ENCODE measurements around the gene TESMIN.

The TESMIN gene

DNA sequence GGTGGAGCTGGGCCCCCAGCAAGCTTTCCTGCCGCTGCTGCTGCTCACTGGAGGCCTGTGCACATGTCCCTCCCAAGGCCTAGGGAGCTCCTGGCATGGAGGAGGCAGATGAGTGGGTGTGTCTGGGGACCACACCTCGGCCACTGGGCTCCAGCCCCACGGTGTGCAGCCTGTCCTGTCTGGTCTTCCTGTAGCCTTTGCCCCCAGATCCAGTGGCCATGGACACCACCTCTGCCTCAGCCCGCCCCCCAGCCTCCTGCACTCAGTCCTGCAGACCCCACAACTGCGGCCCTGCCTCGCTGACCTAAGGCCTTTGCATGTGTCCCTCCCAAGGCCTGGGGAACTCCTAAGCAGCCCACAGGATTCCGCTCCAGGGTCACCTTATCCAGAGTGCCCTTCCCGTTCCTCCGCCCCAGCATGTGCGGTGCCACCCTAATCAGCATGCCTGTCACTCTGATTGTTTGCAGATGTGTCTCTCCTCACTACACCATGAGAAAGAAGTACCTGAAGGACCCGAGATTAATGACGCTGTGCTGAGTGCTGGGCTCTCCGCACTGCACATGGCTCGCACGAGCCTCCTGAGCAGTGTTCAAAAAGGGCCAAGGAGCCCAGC lies 58.3 kb downstream of the TESMIN start:
- Histone ChIP-seq H3K4me1 (ENCODE audit: insufficient read depth, low read length) (no peaks in the 10 kb centered on the region), H3K9me3 (ENCODE audit: low read length) (no peaks in the 10 kb centered on the region), H3K4me3 (ENCODE audit: low read length) (no peak overlapping the region), H3K27me3 (ENCODE audit: insufficient read depth, low read length) (peaks cover 45% of the 10 kb centered on the region), H3K36me3 (ENCODE audit: insufficient read depth, low read length) (no peaks in the 10 kb centered on the region), H2AFZ (ENCODE audit: low read depth, low read length) (no peak overlapping the region)

DNA sequence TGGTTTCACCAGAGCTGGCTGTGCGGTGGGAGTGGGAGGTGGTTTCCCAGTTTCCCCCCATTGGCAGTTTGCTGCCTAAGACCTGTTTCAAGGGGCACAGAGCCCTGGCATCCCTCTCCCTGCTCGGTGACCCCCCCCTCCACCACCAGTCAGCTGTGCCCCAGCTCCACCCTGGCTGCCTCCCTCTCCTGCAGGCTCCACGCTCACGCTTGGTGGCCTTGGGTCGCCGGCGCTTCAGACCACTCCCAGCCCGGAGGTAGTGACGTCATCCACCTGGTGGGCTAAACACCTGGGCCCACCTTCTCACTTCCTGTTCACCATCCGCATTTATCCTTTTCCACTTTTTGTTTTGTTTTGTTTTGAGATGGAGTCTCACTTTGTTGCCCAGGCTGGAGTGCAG lies 59.2 kb downstream of the TESMIN start:
- Histone ChIP-seq H3K9me3 (ENCODE audit: low read length) (no peaks in the 10 kb centered on the region), H3K4me1 (ENCODE audit: insufficient read depth, low read length) (no peaks in the 10 kb centered on the region), H3K36me3 (ENCODE audit: insufficient read depth, low read length) (no peaks in the 10 kb centered on the region), H3K4me3 (ENCODE audit: low read length) (no peak overlapping the region), H3K27me3 (ENCODE audit: insufficient read depth, low read length) (peaks cover 54% of the 10 kb centered on the region), H2AFZ (ENCODE audit: low read depth, low read length) (no peak overlapping the region)

DNA sequence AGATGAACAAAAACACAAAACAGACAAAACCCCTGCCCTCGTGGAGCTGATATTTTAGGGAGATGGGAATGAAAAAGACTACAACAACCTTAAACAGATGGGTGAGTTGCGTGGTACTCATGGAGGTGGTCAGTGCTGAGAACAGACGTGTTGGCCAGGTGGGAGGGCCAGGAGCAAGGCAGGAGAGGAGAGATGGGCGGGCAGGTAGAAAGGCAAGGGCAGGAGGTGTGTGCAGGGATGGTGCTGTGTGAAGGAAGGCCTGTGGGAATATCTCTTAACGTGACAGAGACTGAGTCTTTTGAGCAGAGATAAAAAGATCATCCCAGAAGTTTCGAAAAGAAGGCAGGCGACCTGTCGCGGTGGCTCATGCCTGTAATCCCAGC lies 59.9 kb downstream of the TESMIN start:
- H2AFZ ChIP-seq (ENCODE audit: low read depth, low read length): no peak overlapping the region
- H3K4me3 ChIP-seq (ENCODE audit: low read length): no peak overlapping the region
- no peaks in the 10 kb centered on the region for H3K9me3 ChIP-seq (ENCODE audit: low read length)
- H3K36me3 ChIP-seq (ENCODE audit: insufficient read depth, low read length): no peaks in the 10 kb centered on the region
- H3K4me1 ChIP-seq (ENCODE audit: insufficient read depth, low read length): no peaks in the 10 kb centered on the region
- peaks cover 60% of the 10 kb centered on the region for H3K27me3 ChIP-seq (ENCODE audit: insufficient read depth, low read length)

DNA sequence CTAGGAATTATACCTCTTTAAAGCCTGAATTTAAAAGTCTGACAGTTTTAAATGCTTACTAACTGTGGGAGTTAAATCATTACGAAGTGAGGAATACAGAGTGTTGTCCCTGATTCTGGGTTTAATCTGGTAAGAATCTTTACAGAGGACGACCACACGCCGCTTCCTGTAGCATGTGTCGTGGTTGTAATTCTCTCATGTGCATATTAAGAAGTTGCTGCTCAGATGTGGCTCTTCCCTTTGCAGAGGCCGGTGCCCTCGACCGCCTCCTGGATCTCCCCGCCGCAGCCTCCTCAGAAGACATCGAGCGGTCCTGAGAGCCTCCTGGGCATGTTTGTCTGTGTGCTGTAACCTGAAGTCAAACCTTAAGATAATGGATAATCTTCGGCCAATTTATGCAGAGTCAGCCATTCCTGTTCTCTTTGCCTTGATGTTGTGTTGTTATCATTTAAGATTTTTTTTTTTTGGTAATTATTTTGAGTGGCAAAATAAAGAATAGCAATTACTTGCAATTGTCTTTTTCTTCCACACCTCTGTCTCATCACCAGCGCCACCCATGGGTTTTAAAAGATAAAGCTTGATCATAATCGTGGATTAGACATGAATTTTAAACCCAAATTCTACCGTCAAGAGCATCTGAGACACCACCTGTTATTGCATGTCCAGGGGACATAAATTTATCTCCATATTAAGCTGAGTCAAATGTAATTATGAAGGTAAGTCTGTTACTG lies 60.5 kb downstream of the TESMIN start:
- Histone ChIP-seq H2AFZ (ENCODE audit: low read depth, low read length) (no peak overlapping the region), H3K4me1 (ENCODE audit: insufficient read depth, low read length) (no peaks in the 10 kb centered on the region), H3K27me3 (ENCODE audit: insufficient read depth, low read length) (peaks cover 66% of the 10 kb centered on the region), H3K36me3 (ENCODE audit: insufficient read depth, low read length) (no peaks in the 10 kb centered on the region), H3K9me3 (ENCODE audit: low read length) (no peaks in the 10 kb centered on the region), H3K4me3 (ENCODE audit: low read length) (no peak overlapping the region)

DNA sequence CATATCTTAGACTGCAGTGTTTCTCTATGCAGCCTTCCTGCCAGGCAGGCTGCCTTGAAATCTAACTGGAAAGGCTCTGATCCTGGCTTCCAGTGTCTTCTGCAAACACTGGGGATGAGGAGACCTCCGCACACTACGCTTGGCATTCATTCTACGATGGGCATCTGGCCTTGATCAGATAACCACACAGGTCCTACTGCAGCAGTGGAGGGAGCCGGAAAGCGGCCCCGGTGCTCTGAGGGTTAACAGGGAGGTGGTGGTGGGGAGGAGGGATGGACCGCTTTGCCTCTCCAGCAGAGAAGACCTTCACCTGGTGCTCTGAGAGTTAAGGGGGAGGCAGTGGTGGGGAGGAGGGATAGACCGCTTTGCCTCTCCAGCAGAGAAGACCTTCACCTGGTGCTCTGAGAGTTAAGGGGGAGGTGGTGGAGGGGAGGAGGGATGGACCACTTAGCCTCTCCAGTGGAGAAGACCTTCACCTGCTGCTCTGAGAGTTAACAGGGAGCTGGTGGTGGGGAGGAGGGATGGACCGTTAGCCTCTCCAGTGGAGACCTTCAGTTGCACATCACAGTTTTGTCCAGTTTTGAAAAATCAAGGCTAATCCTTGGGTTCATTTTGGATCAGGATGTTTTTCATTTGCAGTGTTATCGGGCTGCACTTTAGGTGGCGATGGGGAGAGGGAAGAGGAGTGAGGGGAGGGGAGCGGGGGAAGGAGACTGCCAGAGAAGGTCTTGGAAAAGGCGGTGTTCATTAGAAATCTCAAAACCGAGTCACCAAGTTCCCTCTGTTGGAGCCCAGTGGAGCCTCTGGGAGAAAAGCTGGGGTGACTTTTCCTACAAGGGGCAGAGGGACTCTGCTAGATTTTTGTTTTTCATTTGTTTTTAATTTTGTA lies 61.3 kb downstream of the TESMIN start:
- Histone ChIP-seq H3K4me1 (ENCODE audit: insufficient read depth, low read length) (no peaks in the 10 kb centered on the region), H3K4me3 (ENCODE audit: low read length) (no peak overlapping the region), H3K9me3 (ENCODE audit: low read length) (no peaks in the 10 kb centered on the region), H2AFZ (ENCODE audit: low read depth, low read length) (no peak overlapping the region), H3K27me3 (ENCODE audit: insufficient read depth, low read length) (peaks cover 75% of the 10 kb centered on the region), H3K36me3 (ENCODE audit: insufficient read depth, low read length) (no peaks in the 10 kb centered on the region)

DNA sequence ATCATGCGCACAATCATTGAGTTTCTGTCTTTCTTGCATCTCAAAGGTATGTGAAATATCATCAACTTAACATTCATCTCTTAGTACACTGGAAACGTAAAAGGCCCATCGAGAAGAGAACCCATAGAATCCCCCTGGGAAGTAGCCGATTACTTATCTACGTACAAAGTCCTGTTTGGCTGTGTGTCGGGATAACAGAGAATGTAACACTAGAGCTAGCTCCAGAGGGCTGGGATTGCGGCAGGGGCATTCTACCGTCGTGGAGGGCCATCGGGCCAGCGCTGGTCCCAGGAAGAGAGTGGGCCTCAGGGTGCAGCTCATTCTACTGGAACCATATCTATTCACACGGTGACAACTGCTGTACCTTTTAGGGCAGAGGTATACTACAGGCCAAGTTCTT lies 62.4 kb downstream of the TESMIN start:
- Histone ChIP-seq H3K9me3 (ENCODE audit: low read length) (no peaks in the 10 kb centered on the region), H3K36me3 (ENCODE audit: insufficient read depth, low read length) (no peaks in the 10 kb centered on the region), H3K4me3 (ENCODE audit: low read length) (no peak overlapping the region), H3K4me1 (ENCODE audit: insufficient read depth, low read length) (no peaks in the 10 kb centered on the region), H3K27me3 (ENCODE audit: insufficient read depth, low read length) (peaks cover 82% of the 10 kb centered on the region), H2AFZ (ENCODE audit: low read depth, low read length) (no peak overlapping the region)

GRCh38 chr11:68687986-68688385 lies 63.3 kb downstream of the TESMIN start:
- H3K36me3 ChIP-seq (ENCODE audit: insufficient read depth, low read length): no peaks in the 10 kb centered on the region
- H3K27me3 ChIP-seq (ENCODE audit: insufficient read depth, low read length): peaks cover 82% of the 10 kb centered on the region
- no peak overlapping the region for H3K4me3 ChIP-seq (ENCODE audit: low read length)
- no peak overlapping the region for H2AFZ ChIP-seq (ENCODE audit: low read depth, low read length)
- no peaks in the 10 kb centered on the region for H3K4me1 ChIP-seq (ENCODE audit: insufficient read depth, low read length)
- no peaks in the 10 kb centered on the region for H3K9me3 ChIP-seq (ENCODE audit: low read length)

GRCh38 chr11:68687311-68687710 lies 64.0 kb downstream of the TESMIN start:
- H3K27me3 ChIP-seq (ENCODE audit: insufficient read depth, low read length): peaks cover 85% of the 10 kb centered on the region

GRCh38 chr11:68686486-68686885 lies 64.8 kb downstream of the TESMIN start:
- H3K4me1 ChIP-seq (ENCODE audit: insufficient read depth, low read length): no peaks in the 10 kb centered on the region
- no peak overlapping the region for H3K4me3 ChIP-seq (ENCODE audit: low read length)
- H3K27me3 ChIP-seq (ENCODE audit: insufficient read depth, low read length): peaks cover 89% of the 10 kb centered on the region
- no peaks in the 10 kb centered on the region for H3K9me3 ChIP-seq (ENCODE audit: low read length)
- H3K36me3 ChIP-seq (ENCODE audit: insufficient read depth, low read length): no peaks in the 10 kb centered on the region
- no peak overlapping the region for H2AFZ ChIP-seq (ENCODE audit: low read depth, low read length)

More at GRCh38 chr11:68687311-68687710, 64.0 kb downstream of the TESMIN start:
- Histone ChIP-seq H3K9me3 (ENCODE audit: low read length) (no peaks in the 10 kb centered on the region), H3K4me1 (ENCODE audit: insufficient read depth, low read length) (no peaks in the 10 kb centered on the region), H2AFZ (ENCODE audit: low read depth, low read length) (no peak overlapping the region), H3K36me3 (ENCODE audit: insufficient read depth, low read length) (no peaks in the 10 kb centered on the region), H3K4me3 (ENCODE audit: low read length) (no peak overlapping the region)

DNA sequence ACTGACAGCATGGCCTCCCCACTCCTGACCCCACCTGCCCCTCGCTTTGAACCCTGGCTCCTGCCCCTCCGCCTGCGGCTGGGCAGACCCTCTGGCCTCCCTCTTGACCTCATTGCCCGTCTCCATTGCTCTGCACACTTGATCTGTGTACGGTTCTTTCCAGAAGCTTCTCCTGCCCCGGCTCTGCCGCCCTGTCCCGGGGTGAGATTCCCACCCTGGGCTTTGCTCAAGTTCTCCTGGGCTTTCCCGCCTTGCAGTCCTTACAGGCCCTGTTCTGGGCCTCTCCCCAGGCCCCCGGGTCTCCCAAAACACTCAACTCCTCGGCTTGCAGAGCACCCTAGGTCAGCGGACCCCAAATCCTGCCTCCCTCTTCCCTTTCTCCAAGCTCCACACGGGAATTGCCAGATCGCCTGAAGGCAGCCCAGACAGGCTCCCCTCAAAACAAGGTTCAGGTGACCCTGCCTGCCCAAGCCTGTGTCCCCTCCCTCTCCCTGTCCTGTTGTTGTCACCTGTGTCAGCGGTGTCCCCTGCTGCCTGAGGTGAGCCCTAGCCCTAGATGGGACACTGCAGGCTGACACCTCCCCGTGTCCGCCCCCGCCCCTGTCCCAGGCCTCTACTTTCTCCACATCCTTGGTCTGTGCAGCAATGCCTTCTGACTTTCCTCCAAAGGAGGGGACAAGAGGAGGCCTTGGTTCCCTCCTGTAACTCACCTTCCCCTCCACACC lies 65.5 kb downstream of the TESMIN start:
- no peaks in the 10 kb centered on the region for H3K9me3 ChIP-seq (ENCODE audit: low read length)
- H3K4me1 ChIP-seq (ENCODE audit: insufficient read depth, low read length): no peaks in the 10 kb centered on the region
- no peak overlapping the region for H3K4me3 ChIP-seq (ENCODE audit: low read length)
- H3K36me3 ChIP-seq (ENCODE audit: insufficient read depth, low read length): no peaks in the 10 kb centered on the region
- no peak overlapping the region for H2AFZ ChIP-seq (ENCODE audit: low read depth, low read length)
- H3K27me3 ChIP-seq (ENCODE audit: insufficient read depth, low read length): peaks cover 85% of the 10 kb centered on the region

DNA sequence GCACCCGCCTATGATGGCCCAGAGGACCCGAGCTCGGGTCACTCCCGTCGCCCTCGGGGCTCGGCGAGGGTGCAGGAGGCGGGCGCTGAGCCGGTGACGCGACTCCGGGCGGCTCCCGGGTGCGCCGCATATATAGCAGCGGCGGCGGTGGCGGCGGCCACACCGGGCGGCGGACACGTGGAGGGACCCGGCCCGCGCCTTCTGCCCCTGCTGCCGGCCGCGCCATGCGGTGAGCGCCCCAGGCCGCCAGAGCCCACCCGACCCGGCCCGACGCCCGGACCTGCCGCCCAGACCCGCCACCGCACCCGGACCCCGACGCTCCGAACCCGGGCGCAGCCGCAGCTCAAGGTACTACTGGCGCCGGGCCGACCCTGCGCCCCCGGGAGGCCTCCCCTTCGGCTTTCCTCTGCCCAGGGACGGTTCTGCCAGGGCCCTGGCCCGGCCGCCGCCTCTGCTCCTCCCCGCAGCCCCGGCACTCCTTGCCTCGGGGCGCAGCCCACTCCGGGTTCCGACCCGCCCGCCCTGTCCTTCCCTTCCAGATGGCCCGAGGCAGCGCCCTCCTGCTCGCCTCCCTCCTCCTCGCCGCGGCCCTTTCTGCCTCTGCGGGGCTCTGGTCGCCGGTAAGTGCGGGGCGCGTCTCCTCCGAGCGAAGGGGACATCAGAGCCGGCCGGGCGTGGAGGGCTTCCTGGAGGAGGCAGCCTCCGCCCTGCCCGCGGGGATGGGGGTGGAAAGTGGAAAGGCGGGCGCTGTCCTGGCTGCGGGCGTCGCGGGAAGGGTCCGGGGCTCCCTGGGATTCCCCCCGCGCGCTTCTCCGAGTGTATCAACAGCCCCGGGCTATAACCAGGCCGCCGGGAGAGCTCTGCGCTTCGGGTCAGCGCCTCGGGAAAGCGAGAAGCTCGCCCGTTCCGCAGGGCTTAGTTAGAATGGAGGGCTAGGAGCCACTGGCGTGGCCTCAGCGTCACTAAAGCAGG lies 66.6 kb downstream of the TESMIN start, which contains the start of gene GAL:
Gene GAL, plus strand, starts transcription at position 160 of the 972 bp plus-strand sequence. Its CDS starts 380 bp downstream, at position 540.
- peaks cover 1% of the 10 kb centered on the region for H3K9me3 ChIP-seq (ENCODE audit: low read length)
- peaks cover 76% of the 10 kb centered on the region for H3K27me3 ChIP-seq (ENCODE audit: insufficient read depth, low read length)
- no peaks in the 10 kb centered on the region for H3K4me1 ChIP-seq (ENCODE audit: insufficient read depth, low read length)
- no peaks in the 10 kb centered on the region for H3K36me3 ChIP-seq (ENCODE audit: insufficient read depth, low read length)
- no peak within 1 kb of the TSS for H3K4me3 ChIP-seq (ENCODE audit: low read length)
- H2AFZ ChIP-seq (ENCODE audit: low read depth, low read length): no peak within 1 kb of the TSS
